ENCODE measurements around the gene TMTC3. TPM values are rescaled to one million over a fixed set of nuclear protein-coding genes. Genes with fewer than 3 reads are reported as not detected.

TMTC3 gene
- total and polyA plus RNA-seq, 2 donors (not counting 3 experiments of a cell fraction or from before 2014, with no cell fraction given) = 7.8 to 36.5 TPM

DNA sequence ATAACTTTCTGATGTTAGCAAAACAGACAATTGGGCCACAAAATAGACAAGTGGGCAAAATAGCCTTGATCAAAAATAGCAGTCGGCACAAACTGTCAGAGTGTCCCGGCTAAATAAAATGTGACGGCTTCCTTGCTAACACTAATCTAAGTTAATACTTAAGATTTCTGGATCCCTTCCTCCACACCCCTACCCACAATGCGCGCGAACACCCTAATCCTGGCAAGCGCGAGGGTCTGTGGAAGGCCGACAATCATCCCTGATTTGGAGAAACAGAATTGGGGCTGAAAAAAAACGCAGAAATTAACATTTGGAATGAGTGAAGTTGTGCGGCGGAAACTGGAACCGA, 708 bp upstream of the TMTC3 start:
- BruUV-seq (replicated peaks) = TSS peak; percentile 84
- Histone ChIP-seq H3K9me3 (replicated peaks; ENCODE audit: control insufficient read depth, insufficient read depth, low read length) (no peaks in the 10 kb centered on the region), H3K4me1 (ENCODE audit: control insufficient read depth, extremely low read depth, insufficient read depth, low read length) (peaks cover 15% of the 10 kb centered on the region), H3K9me1 (replicated peaks; ENCODE audit: control insufficient read depth, extremely low read depth, insufficient read depth, low read length) (no peaks in the 10 kb centered on the region), H2AFZ (ENCODE audit: low read depth, low read length) (peak overlapping the region; percentile 29), H3K4me3 (replicated peaks in 1 of 3; ENCODE audit: insufficient read depth in 1 of 3, low read depth in 1 of 3, low read length in 3 of 3) (peak overlapping the region; percentile 18 to 88 (median 68)), H3K27ac (ENCODE audit: insufficient read depth, low read depth, low read length) (peak overlapping the region; percentile 41), H3K36me3 (ENCODE audit: control insufficient read depth in 2 of 2, extremely low read depth in 1 of 2, insufficient read depth in 2 of 2, low read length in 2 of 2) (no peaks in the 10 kb centered on the region), H3K9ac (replicated peaks; ENCODE audit: extremely low read depth, insufficient read depth, low read length) (peak overlapping the region; percentile 73), H3K79me2 (ENCODE audit: control insufficient read depth, insufficient read depth, low read length) (peaks cover 29% of the 10 kb centered on the region), H4K20me1 (replicated peaks; ENCODE audit: control insufficient read depth, extremely low read depth, insufficient read depth, low read length) (no peaks in the 10 kb centered on the region), H3K4me2 (ENCODE audit: insufficient read depth, low read length) (peak overlapping the region; percentile 66), H3K27me3 (ENCODE audit: control insufficient read depth in 2 of 2, insufficient read depth in 2 of 2, low read length in 2 of 2) (no peaks in the 10 kb centered on the region)
- FAIRE-seq (no peak), DNase-seq (ENCODE audit: low read depth, low spot score) (no peak)
- dilution Hi-C loops (cut with MboI; ENCODE audit: extremely low pct_ligation_motif_present, low sequenced_read_pairs) (no loop called here), intact Hi-C loops (cut with micrococcal nuclease) (loop anchor here (5.0 kb wide), 3 partner anchors 156 to 756 kb away; no protein-coding TSS in a partner anchor)
- ChIA-PET POLR2A (no interaction called here), CTCF (interaction anchor here (0.6 to 1.4 kb wide), 3 partner anchors 13 to 853 kb away, joined by 3 to 9 read pairs (median 3); no protein-coding TSS in a partner anchor)
- TF ChIP-seq POLR2AphosphoS5 (IDR thresholded peaks at IDR 0.05; ENCODE audit: insufficient read depth, low read depth, low read length) (no peak), POLR2A (IDR thresholded peaks at IDR 0.05; ENCODE audit: low read depth, low read length) (no peak), GATA2 (IDR thresholded peaks at IDR 0.05; ENCODE audit: insufficient read depth, insufficient read length, low read depth, low read length) (no peak), JUN (IDR thresholded peaks at IDR 0.05; ENCODE audit: borderline replicate concordance, insufficient read depth, insufficient read length, low read depth) (no peak), FOS (IDR thresholded peaks at IDR 0.05; ENCODE audit: borderline replicate concordance, insufficient read depth, low read length) (no peak), MYC (IDR thresholded peaks at IDR 0.05; ENCODE audit: low read depth, low read length) (no peak), EZH2 (IDR thresholded peaks at IDR 0.05; ENCODE audit: borderline replicate concordance, low read depth, low read length, severe bottlenecking) (no peak)
- TF ChIP-seq, protein P1, sequence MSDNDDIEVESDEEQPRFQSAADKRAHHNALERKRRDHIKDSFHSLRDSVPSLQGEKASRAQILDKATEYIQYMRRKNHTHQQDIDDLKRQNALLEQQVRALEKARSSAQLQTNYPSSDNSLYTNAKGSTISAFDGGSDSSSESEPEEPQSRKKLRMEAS (IDR thresholded peaks at IDR 0.05; ENCODE audit: insufficient read depth, insufficient read length) = no peak
- TF ChIP-seq, protein P2, sequence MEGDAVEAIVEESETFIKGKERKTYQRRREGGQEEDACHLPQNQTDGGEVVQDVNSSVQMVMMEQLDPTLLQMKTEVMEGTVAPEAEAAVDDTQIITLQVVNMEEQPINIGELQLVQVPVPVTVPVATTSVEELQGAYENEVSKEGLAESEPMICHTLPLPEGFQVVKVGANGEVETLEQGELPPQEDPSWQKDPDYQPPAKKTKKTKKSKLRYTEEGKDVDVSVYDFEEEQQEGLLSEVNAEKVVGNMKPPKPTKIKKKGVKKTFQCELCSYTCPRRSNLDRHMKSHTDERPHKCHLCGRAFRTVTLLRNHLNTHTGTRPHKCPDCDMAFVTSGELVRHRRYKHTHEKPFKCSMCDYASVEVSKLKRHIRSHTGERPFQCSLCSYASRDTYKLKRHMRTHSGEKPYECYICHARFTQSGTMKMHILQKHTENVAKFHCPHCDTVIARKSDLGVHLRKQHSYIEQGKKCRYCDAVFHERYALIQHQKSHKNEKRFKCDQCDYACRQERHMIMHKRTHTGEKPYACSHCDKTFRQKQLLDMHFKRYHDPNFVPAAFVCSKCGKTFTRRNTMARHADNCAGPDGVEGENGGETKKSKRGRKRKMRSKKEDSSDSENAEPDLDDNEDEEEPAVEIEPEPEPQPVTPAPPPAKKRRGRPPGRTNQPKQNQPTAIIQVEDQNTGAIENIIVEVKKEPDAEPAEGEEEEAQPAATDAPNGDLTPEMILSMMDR (IDR thresholded peaks at IDR 0.05; ENCODE audit: extremely low read depth in 1 of 2, insufficient read depth in 1 of 2, low read depth in 1 of 2, low read length in 2 of 2) = no peak

All from endothelial cell of umbilical vein (primary cell).